ENCODE data around the gene KRT32. TPM values are rescaled to one million over a fixed set of nuclear protein-coding genes. Genes with fewer than 3 reads are reported as not detected.

KRT32 gene
- total RNA-seq, 1 experiment from 2014 or later, result 0.42 TPM

GRCh38 chr17:41417576-41418015 is 49.6 kb downstream of the KRT32 start:
- no peak overlapping the region for H3K27ac ChIP-seq (ENCODE audit: low read depth, low read length)
- POLR2A ChIA-PET, result interaction anchor here (0.6 to 1.3 kb wide), 4 partner anchors 14 to 108 kb away, joined by 3 to 7 read pairs (median 4); no protein-coding TSS in a partner anchor

More at GRCh38 chr17:41417576-41418015, 49.6 kb downstream of the KRT32 start:
- Histone ChIP-seq H4K20me1 (ENCODE audit: insufficient read depth) (no peaks in the 10 kb centered on the region), H3K79me2 (ENCODE audit: insufficient read depth, low read length) (no peaks in the 10 kb centered on the region), H3K36me3 (ENCODE audit: control insufficient read depth in 1 of 2, insufficient read depth in 2 of 2, low read length in 2 of 2) (no peaks in the 10 kb centered on the region), H3K9ac (ENCODE audit: low read length) (no peak overlapping the region), H3K27me3 (ENCODE audit: insufficient read depth, low read length) (no peaks in the 10 kb centered on the region), H3K9me3 (ENCODE audit: control insufficient read depth in 1 of 2, insufficient read depth in 1 of 2, low read depth in 1 of 2, low read length in 2 of 2) (no peaks in the 10 kb centered on the region), H2AFZ (ENCODE audit: low read depth, low read length, poor library complexity, severe bottlenecking) (no peak overlapping the region), H3K4me3 (replicated peaks in 1 of 2; ENCODE audit: low read depth in 1 of 2, low read length in 2 of 2) (no peak overlapping the region), H3K9me2 (ENCODE audit: insufficient read depth) (no peaks in the 10 kb centered on the region), H3K4me2 (ENCODE audit: low read length) (peak overlapping the region; percentile 54), H3K4me1 (ENCODE audit: control insufficient read depth in 1 of 2, insufficient read depth in 2 of 2, low read length in 2 of 2) (peaks cover 15 to 44% of the 10 kb centered on the region in 2 experiments)
- ChIA-PET CTCF (interaction anchor here (0.6 to 2.1 kb wide), 20 partner anchors 9 to 884 kb away, joined by 3 to 21 read pairs (median 4); partner anchors contain the start of gene KRT15), RAD21 (ENCODE audit: low non-redundant PET in 1 of 2, low total read pairs in 2 of 2, uncharacterized antibody in 2 of 2, unreplicated experiment in 2 of 2) (interaction anchor here in 1 of 2 experiments (1.0 kb wide), 1 partner anchor 78 kb away, joined by 5 read pairs; no protein-coding TSS in a partner anchor)
- intact Hi-C loops (cut with micrococcal nuclease), result loop anchor here (10.0 kb wide), 1 partner anchor 77 kb away; no protein-coding TSS in a partner anchor
- ATAC-seq, result peak; percentile 96
- no peak for DNase-seq (ENCODE audit: low read depth, low spot score)
- no TSS peak for BruUV-seq (replicated peaks)
- TF ChIP-seq TCF7L2 (IDR thresholded peaks at IDR 0.05; ENCODE audit: borderline replicate concordance, extremely low read depth, insufficient read depth, insufficient read length), result no peak
- no peak for TF ChIP-seq SRF (IDR thresholded peaks at IDR 0.05; ENCODE audit: low read depth)
- TF ChIP-seq POLR2AphosphoS5 (IDR thresholded peaks at IDR 0.05; ENCODE audit: low read depth, low read length), result no peak
- no peak for TF ChIP-seq YY1 (IDR thresholded peaks at IDR 0.05; ENCODE audit: extremely low read depth, insufficient replicate concordance, low read depth, low read length)
- no peak for TF ChIP-seq EGR1 (IDR thresholded peaks at IDR 0.05; ENCODE audit: low read depth)
- peak; percentile 28; the same call in 1 of the 2 replicates for TF ChIP-seq SP1 (IDR thresholded peaks at IDR 0.05; ENCODE audit: low read depth)
- no peak for TF ChIP-seq EZH2phosphoT487 (IDR thresholded peaks at IDR 0.05; ENCODE audit: borderline replicate concordance)
- TF ChIP-seq, protein P1, sequence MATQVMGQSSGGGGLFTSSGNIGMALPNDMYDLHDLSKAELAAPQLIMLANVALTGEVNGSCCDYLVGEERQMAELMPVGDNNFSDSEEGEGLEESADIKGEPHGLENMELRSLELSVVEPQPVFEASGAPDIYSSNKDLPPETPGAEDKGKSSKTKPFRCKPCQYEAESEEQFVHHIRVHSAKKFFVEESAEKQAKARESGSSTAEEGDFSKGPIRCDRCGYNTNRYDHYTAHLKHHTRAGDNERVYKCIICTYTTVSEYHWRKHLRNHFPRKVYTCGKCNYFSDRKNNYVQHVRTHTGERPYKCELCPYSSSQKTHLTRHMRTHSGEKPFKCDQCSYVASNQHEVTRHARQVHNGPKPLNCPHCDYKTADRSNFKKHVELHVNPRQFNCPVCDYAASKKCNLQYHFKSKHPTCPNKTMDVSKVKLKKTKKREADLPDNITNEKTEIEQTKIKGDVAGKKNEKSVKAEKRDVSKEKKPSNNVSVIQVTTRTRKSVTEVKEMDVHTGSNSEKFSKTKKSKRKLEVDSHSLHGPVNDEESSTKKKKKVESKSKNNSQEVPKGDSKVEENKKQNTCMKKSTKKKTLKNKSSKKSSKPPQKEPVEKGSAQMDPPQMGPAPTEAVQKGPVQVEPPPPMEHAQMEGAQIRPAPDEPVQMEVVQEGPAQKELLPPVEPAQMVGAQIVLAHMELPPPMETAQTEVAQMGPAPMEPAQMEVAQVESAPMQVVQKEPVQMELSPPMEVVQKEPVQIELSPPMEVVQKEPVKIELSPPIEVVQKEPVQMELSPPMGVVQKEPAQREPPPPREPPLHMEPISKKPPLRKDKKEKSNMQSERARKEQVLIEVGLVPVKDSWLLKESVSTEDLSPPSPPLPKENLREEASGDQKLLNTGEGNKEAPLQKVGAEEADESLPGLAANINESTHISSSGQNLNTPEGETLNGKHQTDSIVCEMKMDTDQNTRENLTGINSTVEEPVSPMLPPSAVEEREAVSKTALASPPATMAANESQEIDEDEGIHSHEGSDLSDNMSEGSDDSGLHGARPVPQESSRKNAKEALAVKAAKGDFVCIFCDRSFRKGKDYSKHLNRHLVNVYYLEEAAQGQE (IDR thresholded peaks at IDR 0.05; ENCODE audit: low read depth), result no peak
- TF ChIP-seq JUND (IDR thresholded peaks at IDR 0.05), result no peak
- no peak for TF ChIP-seq ELF1 (IDR thresholded peaks at IDR 0.05; ENCODE audit: borderline replicate concordance, low read depth)
- TF ChIP-seq, protein P2, sequence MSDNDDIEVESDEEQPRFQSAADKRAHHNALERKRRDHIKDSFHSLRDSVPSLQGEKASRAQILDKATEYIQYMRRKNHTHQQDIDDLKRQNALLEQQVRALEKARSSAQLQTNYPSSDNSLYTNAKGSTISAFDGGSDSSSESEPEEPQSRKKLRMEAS (IDR thresholded peaks at IDR 0.05), result no peak
- TF ChIP-seq, protein P3, sequence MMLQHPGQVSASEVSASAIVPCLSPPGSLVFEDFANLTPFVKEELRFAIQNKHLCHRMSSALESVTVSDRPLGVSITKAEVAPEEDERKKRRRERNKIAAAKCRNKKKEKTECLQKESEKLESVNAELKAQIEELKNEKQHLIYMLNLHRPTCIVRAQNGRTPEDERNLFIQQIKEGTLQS (IDR thresholded peaks at IDR 0.05), result no peak
- no peak for TF ChIP-seq ZBTB33 (IDR thresholded peaks at IDR 0.05; ENCODE audit: extremely low read depth, insufficient replicate concordance, low read length)
- TF ChIP-seq RAD21 (IDR thresholded peaks at IDR 0.05; ENCODE audit: low read depth), result peak; percentile 62
- peak; percentile 49; the same call in 1 of the 2 replicates for TF ChIP-seq FOSL1 (IDR thresholded peaks at IDR 0.05; ENCODE audit: low read depth)
- TF ChIP-seq POLR2A (IDR thresholded peaks at IDR 0.05; ENCODE audit: borderline replicate concordance, extremely low read depth, insufficient read depth, insufficient read length), result no peak
- no peak for TF ChIP-seq CBX3 (IDR thresholded peaks at IDR 0.05; ENCODE audit: low read depth)
- TF ChIP-seq ZFX (IDR thresholded peaks at IDR 0.05), result no peak
- TF ChIP-seq SIN3A (IDR thresholded peaks at IDR 0.05; ENCODE audit: low read depth), result no peak
- TF ChIP-seq CTCF (IDR thresholded peaks at IDR 0.05 in 2 of 3, conservative IDR thresholded peaks at IDR 0.05 in 1 of 3; ENCODE audit: borderline replicate concordance in 1 of 3, insufficient read depth in 1 of 3, low read depth in 2 of 3, low read length in 2 of 3), result peak; percentile 45 to 81 (median 73); a peak in 5 of 6 replicates
